ENCODE results near the gene SLC25A1.

Gene SLC25A1

GRCh38 chr22:19179497-19180048 is 1.0 kb upstream of the SLC25A1 start:
- Histone ChIP-seq H3K27me3 (ENCODE audit: insufficient read depth, low read length) (no peaks in the 10 kb centered on the region), H3K27ac (ENCODE audit: low read depth, low read length) (no peak overlapping the region), H3K9me3 (ENCODE audit: insufficient read depth, low read depth, low read length) (no peaks in the 10 kb centered on the region), H3K36me3 (ENCODE audit: insufficient read depth, low read length) (peaks cover 12% of the 10 kb centered on the region; the same call in 1 of the 2 replicates), H3K4me3 (ENCODE audit: low read length) (peak overlapping the region; percentile 90), H3K9ac (ENCODE audit: low read depth, low read length) (peak overlapping the region; percentile 80), H3K4me1 (ENCODE audit: insufficient read depth, low read length) (peaks cover 4% of the 10 kb centered on the region; the same call in 1 of the 2 replicates)
- WGBS: 48% methylated on average over 15 of the region's 15 CpGs

GRCh38 chr22:19178065-19178656 is 375 bp downstream of the SLC25A1 start:
- H3K9ac ChIP-seq (ENCODE audit: low read depth, low read length): peak overlapping the region; percentile 81
- no peaks in the 10 kb centered on the region for H3K9me3 ChIP-seq (ENCODE audit: insufficient read depth, low read depth, low read length)
- peak overlapping the region; percentile 73 for H3K27ac ChIP-seq (ENCODE audit: low read depth, low read length)
- H3K36me3 ChIP-seq (ENCODE audit: insufficient read depth, low read length): peaks cover 18% of the 10 kb centered on the region
- peaks cover 4% of the 10 kb centered on the region for H3K4me1 ChIP-seq (ENCODE audit: insufficient read depth, low read length)
- peak overlapping the region; percentile 90 for H3K4me3 ChIP-seq (ENCODE audit: low read length)
- WGBS: under 1% methylated on average over 80 of the region's 80 CpGs
- H3K27me3 ChIP-seq (ENCODE audit: insufficient read depth, low read length): no peaks in the 10 kb centered on the region

DNA sequence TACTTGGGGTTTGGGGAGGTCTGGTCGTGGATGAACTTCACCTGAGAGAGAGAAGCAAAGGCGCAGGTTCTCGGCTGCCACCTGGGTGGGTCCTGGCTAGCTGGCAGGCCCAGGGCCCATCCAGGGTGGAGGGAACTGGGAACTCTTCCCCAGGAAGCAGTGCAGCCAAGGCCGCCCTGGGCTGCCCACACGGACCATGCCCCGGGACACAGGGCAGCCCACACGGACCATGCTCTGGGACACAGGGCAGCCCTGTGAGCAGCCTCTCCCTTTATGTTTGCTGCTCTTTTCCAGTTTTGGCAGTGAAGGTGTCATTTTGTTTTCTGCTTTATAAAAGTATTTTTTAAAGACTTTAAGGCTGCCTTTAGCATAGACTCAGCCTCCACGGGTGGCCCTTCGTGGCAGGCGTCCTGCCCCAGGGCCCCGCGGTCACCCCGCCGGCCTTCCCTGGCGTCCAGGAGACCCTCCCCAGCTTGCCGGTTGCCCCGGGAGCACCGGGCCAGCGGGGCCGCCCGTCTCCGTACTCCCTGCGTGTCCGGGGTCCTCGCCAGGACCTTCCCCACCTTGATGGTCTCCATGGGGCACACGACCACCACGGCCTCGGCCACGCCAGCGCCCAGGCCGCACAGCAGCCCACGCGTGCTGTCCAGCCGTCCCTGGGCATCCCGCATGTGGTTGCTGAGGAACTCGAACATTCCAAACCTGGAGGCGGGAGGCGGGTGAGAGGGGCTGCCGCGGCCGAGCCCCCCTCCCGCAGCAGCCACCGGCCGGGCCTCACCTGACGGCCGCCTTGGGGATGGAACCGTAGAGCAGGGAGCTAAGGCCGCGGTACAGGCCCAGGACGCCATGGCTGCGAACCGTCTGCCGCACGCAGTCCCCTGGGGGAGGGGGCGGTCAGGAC is 1.1 kb downstream of the SLC25A1 start:
- Histone ChIP-seq H3K9me3 (ENCODE audit: insufficient read depth, low read depth, low read length) (no peaks in the 10 kb centered on the region), H3K4me1 (ENCODE audit: insufficient read depth, low read length) (peaks cover 7% of the 10 kb centered on the region), H3K9ac (ENCODE audit: low read depth, low read length) (peak overlapping the region; percentile 81), H3K27ac (ENCODE audit: low read depth, low read length) (peak overlapping the region; percentile 25; the same call in 1 of the 2 replicates), H3K4me3 (ENCODE audit: low read length) (peak overlapping the region; percentile 90), H3K36me3 (ENCODE audit: insufficient read depth, low read length) (peaks cover 18% of the 10 kb centered on the region), H3K27me3 (ENCODE audit: insufficient read depth, low read length) (no peaks in the 10 kb centered on the region)
- 26% methylated on average over 55 of the region's 55 CpGs for WGBS

DNA sequence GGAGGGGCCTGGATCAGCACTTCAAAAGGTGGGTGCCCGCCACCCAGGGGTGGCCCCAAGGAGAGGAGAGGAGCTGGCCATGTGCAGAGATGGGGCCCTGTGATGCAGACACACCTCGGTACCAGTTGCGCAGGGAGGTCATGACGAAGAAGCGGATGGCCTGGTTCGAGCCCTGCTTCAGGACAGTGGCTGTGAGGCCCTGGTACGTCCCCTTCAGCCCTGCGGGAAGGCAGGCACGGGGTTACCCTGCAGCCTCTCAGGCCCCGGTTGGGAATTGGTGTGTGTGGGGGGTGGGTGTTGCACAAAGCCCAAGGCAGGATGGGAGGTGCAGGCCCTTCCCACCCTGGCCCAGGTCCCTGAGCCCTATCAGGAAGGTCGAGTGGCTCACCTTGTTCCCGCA is 1.8 kb downstream of the SLC25A1 start:
- Histone ChIP-seq H3K9me3 (ENCODE audit: insufficient read depth, low read depth, low read length) (no peaks in the 10 kb centered on the region), H3K27me3 (ENCODE audit: insufficient read depth, low read length) (no peaks in the 10 kb centered on the region), H3K4me1 (ENCODE audit: insufficient read depth, low read length) (peaks cover 8% of the 10 kb centered on the region), H3K27ac (ENCODE audit: low read depth, low read length) (peak overlapping the region; percentile 9; the same call in 1 of the 2 replicates), H3K4me3 (ENCODE audit: low read length) (peak overlapping the region; percentile 90; the same call in 1 of the 2 replicates), H3K36me3 (ENCODE audit: insufficient read depth, low read length) (peaks cover 18% of the 10 kb centered on the region), H3K9ac (ENCODE audit: low read depth, low read length) (no peak overlapping the region; the same call in 1 of the 2 replicates)
- WGBS: 85% methylated on average over 12 of the region's 12 CpGs

DNA sequence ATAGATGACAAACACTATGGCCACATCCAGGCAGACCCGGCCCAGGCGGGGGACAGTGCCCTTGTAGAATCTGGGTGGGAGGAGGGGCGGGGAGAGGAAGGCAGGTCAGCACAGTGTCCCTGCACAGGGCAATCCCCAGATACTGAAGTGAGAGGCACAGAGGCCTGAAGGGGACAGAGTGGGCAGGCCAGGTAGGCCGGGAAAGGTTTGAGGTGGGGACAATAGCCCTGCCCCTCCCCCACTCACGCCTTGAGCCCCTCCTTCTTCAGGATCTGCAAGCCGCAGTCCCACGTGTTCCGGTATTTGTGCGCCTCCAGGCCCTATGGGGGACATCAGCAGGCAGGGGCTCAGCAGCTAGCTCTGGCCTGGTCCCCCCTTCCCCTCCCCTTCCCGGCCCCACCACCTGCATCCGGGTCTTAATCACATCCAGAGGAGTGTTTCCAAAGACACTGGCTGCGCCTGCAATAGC is 2.3 kb downstream of the SLC25A1 start:
- Histone ChIP-seq H3K27me3 (ENCODE audit: insufficient read depth, low read length) (no peaks in the 10 kb centered on the region), H3K4me1 (ENCODE audit: insufficient read depth, low read length) (peaks cover 8% of the 10 kb centered on the region), H3K9ac (ENCODE audit: low read depth, low read length) (no peak overlapping the region; the same call in 1 of the 2 replicates), H3K27ac (ENCODE audit: low read depth, low read length) (peak overlapping the region; percentile 24; the same call in 1 of the 2 replicates), H3K9me3 (ENCODE audit: insufficient read depth, low read depth, low read length) (no peaks in the 10 kb centered on the region), H3K4me3 (ENCODE audit: low read length) (no peak overlapping the region), H3K36me3 (ENCODE audit: insufficient read depth, low read length) (peaks cover 18% of the 10 kb centered on the region)
- WGBS: 62% methylated on average over 12 of the region's 12 CpGs

DNA sequence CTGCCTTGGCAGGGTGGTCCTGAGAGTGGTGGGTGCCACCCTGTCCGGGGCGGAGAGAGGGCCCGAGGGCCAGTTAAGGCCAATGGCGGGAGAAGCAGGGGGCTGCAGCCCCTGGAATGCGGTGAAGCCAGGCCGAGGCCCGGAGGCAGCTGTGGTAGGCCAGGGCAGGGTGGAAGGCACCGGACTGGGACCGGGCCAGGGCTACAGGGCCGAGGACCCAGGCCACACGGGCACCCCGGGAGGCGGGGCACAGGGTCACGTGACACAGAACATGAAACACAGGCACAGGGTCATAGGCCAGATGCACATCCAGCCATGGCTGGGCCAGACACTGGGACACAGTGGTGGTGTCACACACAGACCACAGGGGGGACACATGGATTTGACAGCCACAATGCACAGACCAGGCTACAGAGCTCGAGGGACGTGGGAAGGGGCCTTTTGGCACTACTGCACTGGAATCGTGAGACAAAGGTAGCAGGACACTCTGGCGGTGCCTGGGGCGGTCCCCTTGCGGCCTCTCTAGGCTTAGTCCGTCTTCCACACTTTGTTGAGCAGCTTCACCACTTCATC is 2.8 kb downstream of the SLC25A1 start:
- Histone ChIP-seq H3K9ac (ENCODE audit: low read depth, low read length) (no peak overlapping the region), H3K27ac (ENCODE audit: low read depth, low read length) (peak overlapping the region; percentile 81; the same call in 1 of the 2 replicates), H3K27me3 (ENCODE audit: insufficient read depth, low read length) (peaks cover 5% of the 10 kb centered on the region), H3K4me3 (ENCODE audit: low read length) (no peak overlapping the region), H3K4me1 (ENCODE audit: insufficient read depth, low read length) (peaks cover 8% of the 10 kb centered on the region), H3K36me3 (ENCODE audit: insufficient read depth, low read length) (peaks cover 18% of the 10 kb centered on the region), H3K9me3 (ENCODE audit: insufficient read depth, low read depth, low read length) (no peaks in the 10 kb centered on the region)
- WGBS: 86% methylated on average over 21 of the region's 21 CpGs

- WGBS: 84% methylated on average over 7 of the region's 7 CpGs
- Histone ChIP-seq H3K9me3 (ENCODE audit: insufficient read depth, low read depth, low read length) (no peaks in the 10 kb centered on the region), H3K36me3 (ENCODE audit: insufficient read depth, low read length) (peaks cover 18% of the 10 kb centered on the region), H3K9ac (ENCODE audit: low read depth, low read length) (no peak overlapping the region), H3K27me3 (ENCODE audit: insufficient read depth, low read length) (peaks cover 10% of the 10 kb centered on the region), H3K4me1 (ENCODE audit: insufficient read depth, low read length) (peaks cover 8% of the 10 kb centered on the region), H3K4me3 (ENCODE audit: low read length) (no peak overlapping the region), H3K27ac (ENCODE audit: low read depth, low read length) (peak overlapping the region; percentile 81)
Measured at GRCh38 chr22:19175026-19175601, 3.4 kb downstream of the SLC25A1 start.

- peaks cover 18% of the 10 kb centered on the region for H3K36me3 ChIP-seq (ENCODE audit: insufficient read depth, low read length)
- H3K4me1 ChIP-seq (ENCODE audit: insufficient read depth, low read length): peaks cover 5% of the 10 kb centered on the region
- no peaks in the 10 kb centered on the region for H3K9me3 ChIP-seq (ENCODE audit: insufficient read depth, low read depth, low read length)
- peak overlapping the region; percentile 38; the same call in 1 of the 2 replicates for H3K9ac ChIP-seq (ENCODE audit: low read depth, low read length)
- H3K27me3 ChIP-seq (ENCODE audit: insufficient read depth, low read length): peaks cover 18% of the 10 kb centered on the region
- H3K27ac ChIP-seq (ENCODE audit: low read depth, low read length): peak overlapping the region; percentile 81
- no peak overlapping the region for H3K4me3 ChIP-seq (ENCODE audit: low read length)
- WGBS: 69% methylated on average over 14 of the region's 14 CpGs
Measured at GRCh38 chr22:19174106-19175025, 4.2 kb downstream of the SLC25A1 start.

- WGBS: 91% methylated on average over 19 of the region's 19 CpGs
- peak overlapping the region; percentile 94; the same call in 1 of the 2 replicates for H3K9ac ChIP-seq (ENCODE audit: low read depth, low read length)
- peak overlapping the region; percentile 81; the same call in 1 of the 2 replicates for H3K27ac ChIP-seq (ENCODE audit: low read depth, low read length)
- peak overlapping the region; percentile 87 for H3K4me3 ChIP-seq (ENCODE audit: low read length)
- no peaks in the 10 kb centered on the region for H3K9me3 ChIP-seq (ENCODE audit: insufficient read depth, low read depth, low read length)
- H3K27me3 ChIP-seq (ENCODE audit: insufficient read depth, low read length): peaks cover 28% of the 10 kb centered on the region
- H3K4me1 ChIP-seq (ENCODE audit: insufficient read depth, low read length): peaks cover 5% of the 10 kb centered on the region
- peaks cover 18% of the 10 kb centered on the region for H3K36me3 ChIP-seq (ENCODE audit: insufficient read depth, low read length)
Measured at GRCh38 chr22:19173047-19174035, 5.2 kb downstream of the SLC25A1 start.

Data from HUES64 (cell line).